GM23338 (cell line): ENCODE results near the gene EPHB1. TPM values are rescaled to one million over a fixed set of nuclear protein-coding genes. Genes with fewer than 3 reads are reported as not detected.

Source experiments
- ATAC-seq: fragments of 200-7000 bp; cut with Tn5 transposase; 3 replicates; pipeline ENCODE4 v1.9.1; 2020
- DNase-seq: peaks from one replicate; pipeline ENCODE4 v3.0.0-alpha.2; 2015; ENCODE audit warnings: low spot score
- H2AFZ ChIP-seq: fragments of 200-600 bp; sonication (generic); 2 replicates; pipeline ENCODE4 v1.8.0; 2016; ENCODE audit warnings: antibody characterized with exemption, mild to moderate bottlenecking, moderate library complexity
- H3F3A ChIP-seq: fragments of 200-600 bp; sonication (generic); replicated peaks from 2 replicates; pipeline ENCODE4 v1.8.0; 2017; ENCODE audit warnings: antibody characterized with exemption, mixed run types, low read depth
- H3K27ac ChIP-seq: fragments of 200-600 bp; sonication (generic); 2 replicates; pipeline ENCODE4 v1.6.1; 2016; ENCODE audit warnings: low read depth
- H3K27me3 ChIP-seq: fragments of 200-600 bp; sonication (generic); 2 replicates; pipeline ENCODE4 v1.8.0; 2016; ENCODE audit warnings: mild to moderate bottlenecking, mixed run types, moderate library complexity; ENCODE audit not compliant: insufficient read depth
- H3K36me3 ChIP-seq: fragments of 200-600 bp; sonication (generic); 2 replicates; pipeline ENCODE4 v1.8.0; 2016; ENCODE audit warnings: mild to moderate bottlenecking; ENCODE audit not compliant: insufficient read depth
- H3K4me1 ChIP-seq: fragments of 200-600 bp; sonication (generic); 2 replicates; pipeline ENCODE4 v1.8.0; 2016; ENCODE audit warnings: mild to moderate bottlenecking, moderate library complexity; ENCODE audit not compliant: insufficient read depth
- H3K4me2 ChIP-seq: fragments of 200-600 bp; sonication (generic); 2 replicates; pipeline ENCODE4 v1.7.1; 2017; ENCODE audit warnings: mixed run types
- H3K4me3 ChIP-seq: fragments of 200-600 bp; sonication (generic); 2 replicates; pipeline ENCODE4 v1.6.1; 2016; ENCODE audit warnings: mixed run types
- H3K79me2 ChIP-seq: fragments of 200-600 bp; sonication (generic); replicated peaks from 2 replicates; pipeline ENCODE4 v1.8.0; 2017; ENCODE audit warnings: mild to moderate bottlenecking; ENCODE audit not compliant: insufficient read depth
- H3K9me2 ChIP-seq: fragments of 200-600 bp; sonication (generic); 2 replicates; pipeline ENCODE4 v1.8.0; 2017; ENCODE audit not compliant: insufficient read depth
- H4K20me1 ChIP-seq: fragments of 200-600 bp; sonication (generic); replicated peaks from 2 replicates; pipeline ENCODE4 v1.8.0; 2017; ENCODE audit warnings: mild to moderate bottlenecking; ENCODE audit not compliant: insufficient read depth
- H3K27ac Mint-ChIP-seq: 2 replicates; pipeline ENCODE4 v1.8.0; 2020; ENCODE audit warnings: inconsistent platforms, mild to moderate bottlenecking, moderate library complexity, mixed read lengths
- H3K27me3 Mint-ChIP-seq: 3 replicates; pipeline ENCODE4 v1.8.0; 2022; ENCODE audit warnings: low read depth, mild to moderate bottlenecking, moderate library complexity, mixed read lengths, inconsistent platforms; ENCODE audit not compliant: insufficient read depth, poor library complexity
- H3K36me3 Mint-ChIP-seq: 3 replicates; pipeline ENCODE4 v1.8.0; 2021; ENCODE audit warnings: low read depth, mild to moderate bottlenecking, inconsistent platforms, moderate library complexity, mixed read lengths
- H3K4me1 Mint-ChIP-seq: 3 replicates; pipeline ENCODE4 v1.8.0; 2020; ENCODE audit warnings: mild to moderate bottlenecking, inconsistent platforms, mixed read lengths
- H3K4me3 Mint-ChIP-seq: 3 replicates; pipeline ENCODE4 v1.8.0; 2021; ENCODE audit warnings: moderate library complexity, mild to moderate bottlenecking, inconsistent platforms, mixed read lengths
- H3K9me3 Mint-ChIP-seq: 3 replicates; pipeline ENCODE4 v1.8.0; 2020; ENCODE audit warnings: moderate library complexity, mild to moderate bottlenecking, inconsistent platforms, mixed read lengths
- EZH2 ChIP-seq: fragments of 200-600 bp; sonication (generic); IDR thresholded peaks from one replicate; pipeline ENCODE4 v1.8.0; 2017; ENCODE audit warnings: antibody characterized with exemption, mild to moderate bottlenecking, low read depth; ENCODE audit not compliant: unreplicated experiment
- STAT1 ChIP-seq: IDR thresholded peaks from one replicate; pipeline ENCODE4 v1.6.1; 2016; ENCODE audit warnings: antibody characterized with exemption; ENCODE audit not compliant: unreplicated experiment
- polyA plus RNA-seq: library from polyadenylated mRNA; unstranded; fragments of >200 nt; fragmentation: Nextera tagmentation; extraction: Ambion mirVana; gene quantifications from 2 replicates; pipeline ENCODE4 v1.2.1, GENCODE V29; 2016
- total RNA-seq: library from RNA; depleted of rRNA; stranded (reverse); fragments of >200 nt; shearing (Covaris generic); gene quantifications from 2 replicates; pipeline ENCODE4 v1.2.3, GENCODE V29; 2014
- TF ChIP-seq, protein P1 (sequence below), 2 experiments: fragments of 200-600 bp in 1 of 2; sonication (generic) in 1 of 2; conservative IDR thresholded peaks; 2 replicates each; pipeline versions ENCODE4 v1.5.1 to v1.6.1; 2016 to 2017; ENCODE audit warnings: antibody characterized with exemption in 2 of 2, low read depth in 2 of 2, mild to moderate bottlenecking in 2 of 2, moderate library complexity in 1 of 2
- TF ChIP-seq, protein P2 (sequence below): fragments of 250-450 bp; sonication (Bioruptor Pico); IDR thresholded peaks from 2 replicates; pipeline ENCODE4 v1.5.0; 2020; ENCODE audit warnings: mild to moderate bottlenecking, moderate library complexity
- TF ChIP-seq, protein P3 (sequence below): IDR thresholded peaks from 2 replicates; pipeline ENCODE4 v1.6.1; 2016; ENCODE audit warnings: antibody characterized with exemption
- TF ChIP-seq, protein P4 (sequence below): IDR thresholded peaks from one replicate; pipeline ENCODE4 v1.6.1; 2018; ENCODE audit warnings: antibody characterized with exemption; ENCODE audit not compliant: unreplicated experiment

The EPHB1 gene
- total and polyA plus RNA-seq, 2 experiments from 2014 or later: 2.7 to 5.2 TPM

DNA sequence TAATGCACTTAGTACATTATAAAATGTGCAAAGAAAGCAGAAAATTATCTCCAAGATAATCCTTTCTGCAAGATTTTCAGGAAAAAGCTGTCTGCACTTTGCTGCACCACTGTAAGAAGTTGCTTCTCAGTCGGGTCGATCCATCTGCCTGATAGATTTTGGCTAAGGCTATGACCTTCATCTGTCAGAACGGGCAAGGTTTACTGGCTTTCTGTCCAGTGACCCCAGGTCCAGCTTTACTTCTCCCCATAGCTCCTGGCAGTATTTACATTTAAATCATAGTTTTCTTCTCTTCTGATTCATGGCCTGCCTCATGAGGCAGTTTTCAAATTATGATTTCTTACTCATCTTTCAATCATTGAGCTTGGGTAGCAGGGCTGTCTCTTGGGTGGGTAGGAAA is 422.7 kb downstream of the EPHB1 start (continued):
- TF ChIP-seq, protein P1, sequence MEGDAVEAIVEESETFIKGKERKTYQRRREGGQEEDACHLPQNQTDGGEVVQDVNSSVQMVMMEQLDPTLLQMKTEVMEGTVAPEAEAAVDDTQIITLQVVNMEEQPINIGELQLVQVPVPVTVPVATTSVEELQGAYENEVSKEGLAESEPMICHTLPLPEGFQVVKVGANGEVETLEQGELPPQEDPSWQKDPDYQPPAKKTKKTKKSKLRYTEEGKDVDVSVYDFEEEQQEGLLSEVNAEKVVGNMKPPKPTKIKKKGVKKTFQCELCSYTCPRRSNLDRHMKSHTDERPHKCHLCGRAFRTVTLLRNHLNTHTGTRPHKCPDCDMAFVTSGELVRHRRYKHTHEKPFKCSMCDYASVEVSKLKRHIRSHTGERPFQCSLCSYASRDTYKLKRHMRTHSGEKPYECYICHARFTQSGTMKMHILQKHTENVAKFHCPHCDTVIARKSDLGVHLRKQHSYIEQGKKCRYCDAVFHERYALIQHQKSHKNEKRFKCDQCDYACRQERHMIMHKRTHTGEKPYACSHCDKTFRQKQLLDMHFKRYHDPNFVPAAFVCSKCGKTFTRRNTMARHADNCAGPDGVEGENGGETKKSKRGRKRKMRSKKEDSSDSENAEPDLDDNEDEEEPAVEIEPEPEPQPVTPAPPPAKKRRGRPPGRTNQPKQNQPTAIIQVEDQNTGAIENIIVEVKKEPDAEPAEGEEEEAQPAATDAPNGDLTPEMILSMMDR (conservative IDR thresholded peaks at IDR 0.05; ENCODE audit: low read depth in 2 of 2): no peak
- TF ChIP-seq EZH2 (no peak), STAT1 (no peak)

DNA sequence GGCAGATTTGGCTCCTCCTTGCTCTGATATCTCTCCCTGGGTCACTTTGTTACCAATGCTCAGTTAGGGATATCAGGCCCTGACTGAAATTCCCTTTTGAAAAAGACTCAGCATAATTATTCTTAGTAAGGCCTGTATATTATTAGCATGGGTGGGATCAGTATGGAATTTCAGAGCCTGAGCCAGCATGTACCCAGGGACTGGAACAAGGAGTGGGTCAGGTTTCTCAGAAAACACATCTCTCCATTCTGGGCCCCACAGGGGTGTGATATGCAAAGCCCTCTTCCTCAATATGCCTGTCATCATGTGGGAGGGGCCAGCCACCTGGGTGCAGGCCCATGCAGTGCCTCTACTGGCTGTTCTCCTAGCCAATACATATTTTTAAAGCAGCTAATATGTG is 423.2 kb downstream of the EPHB1 start:
- Histone ChIP-seq H3K4me2 (peak overlapping the region; percentile 60), H3F3A (no peaks in the 10 kb centered on the region; the same call in 1 of the 2 replicates), H3K27me3 (no peaks in the 10 kb centered on the region), H2AFZ (no peak overlapping the region), H4K20me1 (no peaks in the 10 kb centered on the region), H3K4me1 (peaks cover 42% of the 10 kb centered on the region), H3K79me2 (no peaks in the 10 kb centered on the region), H3K4me3 (no peak overlapping the region), H3K9me2 (peaks cover 3% of the 10 kb centered on the region), H3K27ac (no peak overlapping the region), H3K36me3 (no peaks in the 10 kb centered on the region)
- peak; percentile 52; the same call in 2 of the 3 replicates for ATAC-seq
- Mint-ChIP-seq H3K4me1 (peaks cover 53% of the 10 kb centered on the region), H3K36me3 (peaks cover 6% of the 10 kb centered on the region; the same call in 1 of the 3 replicates), H3K27me3 (peaks cover 12% of the 10 kb centered on the region), H3K4me3 (no peak overlapping the region), H3K9me3 (no peaks in the 10 kb centered on the region; the same call in 1 of the 3 replicates), H3K27ac (peak overlapping the region; percentile 73; the same call in 1 of the 2 replicates)
- TF ChIP-seq, protein P2, sequence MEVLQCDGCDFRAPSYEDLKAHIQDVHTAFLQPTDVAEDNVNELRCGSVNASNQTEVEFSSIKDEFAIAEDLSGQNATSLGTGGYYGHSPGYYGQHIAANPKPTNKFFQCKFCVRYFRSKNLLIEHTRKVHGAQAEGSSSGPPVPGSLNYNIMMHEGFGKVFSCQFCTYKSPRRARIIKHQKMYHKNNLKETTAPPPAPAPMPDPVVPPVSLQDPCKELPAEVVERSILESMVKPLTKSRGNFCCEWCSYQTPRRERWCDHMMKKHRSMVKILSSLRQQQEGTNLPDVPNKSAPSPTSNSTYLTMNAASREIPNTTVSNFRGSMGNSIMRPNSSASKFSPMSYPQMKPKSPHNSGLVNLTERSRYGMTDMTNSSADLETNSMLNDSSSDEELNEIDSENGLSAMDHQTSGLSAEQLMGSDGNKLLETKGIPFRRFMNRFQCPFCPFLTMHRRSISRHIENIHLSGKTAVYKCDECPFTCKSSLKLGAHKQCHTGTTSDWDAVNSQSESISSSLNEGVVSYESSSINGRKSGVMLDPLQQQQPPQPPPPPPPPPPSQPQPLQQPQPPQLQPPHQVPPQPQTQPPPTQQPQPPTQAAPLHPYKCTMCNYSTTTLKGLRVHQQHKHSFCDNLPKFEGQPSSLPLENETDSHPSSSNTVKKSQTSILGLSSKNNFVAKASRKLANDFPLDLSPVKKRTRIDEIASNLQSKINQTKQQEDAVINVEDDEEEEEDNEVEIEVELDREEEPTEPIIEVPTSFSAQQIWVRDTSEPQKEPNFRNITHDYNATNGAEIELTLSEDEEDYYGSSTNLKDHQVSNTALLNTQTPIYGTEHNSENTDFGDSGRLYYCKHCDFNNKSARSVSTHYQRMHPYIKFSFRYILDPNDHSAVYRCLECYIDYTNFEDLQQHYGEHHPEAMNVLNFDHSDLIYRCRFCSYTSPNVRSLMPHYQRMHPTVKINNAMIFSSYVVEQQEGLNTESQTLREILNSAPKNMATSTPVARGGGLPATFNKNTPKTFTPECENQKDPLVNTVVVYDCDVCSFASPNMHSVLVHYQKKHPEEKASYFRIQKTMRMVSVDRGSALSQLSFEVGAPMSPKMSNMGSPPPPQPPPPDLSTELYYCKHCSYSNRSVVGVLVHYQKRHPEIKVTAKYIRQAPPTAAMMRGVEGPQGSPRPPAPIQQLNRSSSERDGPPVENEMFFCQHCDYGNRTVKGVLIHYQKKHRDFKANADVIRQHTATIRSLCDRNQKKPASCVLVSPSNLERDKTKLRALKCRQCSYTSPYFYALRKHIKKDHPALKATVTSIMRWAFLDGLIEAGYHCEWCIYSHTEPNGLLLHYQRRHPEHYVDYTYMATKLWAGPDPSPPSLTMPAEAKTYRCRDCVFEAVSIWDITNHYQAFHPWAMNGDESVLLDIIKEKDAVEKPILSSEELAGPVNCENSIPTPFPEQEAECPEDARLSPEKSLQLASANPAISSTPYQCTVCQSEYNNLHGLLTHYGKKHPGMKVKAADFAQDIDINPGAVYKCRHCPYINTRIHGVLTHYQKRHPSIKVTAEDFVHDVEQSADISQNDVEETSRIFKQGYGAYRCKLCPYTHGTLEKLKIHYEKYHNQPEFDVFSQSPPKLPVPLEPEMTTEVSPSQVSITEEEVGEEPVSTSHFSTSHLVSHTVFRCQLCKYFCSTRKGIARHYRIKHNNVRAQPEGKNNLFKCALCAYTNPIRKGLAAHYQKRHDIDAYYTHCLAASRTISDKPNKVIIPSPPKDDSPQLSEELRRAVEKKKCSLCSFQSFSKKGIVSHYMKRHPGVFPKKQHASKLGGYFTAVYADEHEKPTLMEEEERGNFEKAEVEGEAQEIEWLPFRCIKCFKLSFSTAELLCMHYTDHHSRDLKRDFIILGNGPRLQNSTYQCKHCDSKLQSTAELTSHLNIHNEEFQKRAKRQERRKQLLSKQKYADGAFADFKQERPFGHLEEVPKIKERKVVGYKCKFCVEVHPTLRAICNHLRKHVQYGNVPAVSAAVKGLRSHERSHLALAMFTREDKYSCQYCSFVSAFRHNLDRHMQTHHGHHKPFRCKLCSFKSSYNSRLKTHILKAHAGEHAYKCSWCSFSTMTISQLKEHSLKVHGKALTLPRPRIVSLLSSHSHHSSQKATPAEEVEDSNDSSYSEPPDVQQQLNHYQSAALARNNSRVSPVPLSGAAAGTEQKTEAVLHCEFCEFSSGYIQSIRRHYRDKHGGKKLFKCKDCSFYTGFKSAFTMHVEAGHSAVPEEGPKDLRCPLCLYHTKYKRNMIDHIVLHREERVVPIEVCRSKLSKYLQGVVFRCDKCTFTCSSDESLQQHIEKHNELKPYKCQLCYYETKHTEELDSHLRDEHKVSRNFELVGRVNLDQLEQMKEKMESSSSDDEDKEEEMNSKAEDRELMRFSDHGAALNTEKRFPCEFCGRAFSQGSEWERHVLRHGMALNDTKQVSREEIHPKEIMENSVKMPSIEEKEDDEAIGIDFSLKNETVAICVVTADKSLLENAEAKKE: no peak
- no peak for TF ChIP-seq STAT1
- TF ChIP-seq, protein P1 (conservative IDR thresholded peaks at IDR 0.05; ENCODE audit: low read depth in 2 of 2): no peak
- TF ChIP-seq, protein P3, sequence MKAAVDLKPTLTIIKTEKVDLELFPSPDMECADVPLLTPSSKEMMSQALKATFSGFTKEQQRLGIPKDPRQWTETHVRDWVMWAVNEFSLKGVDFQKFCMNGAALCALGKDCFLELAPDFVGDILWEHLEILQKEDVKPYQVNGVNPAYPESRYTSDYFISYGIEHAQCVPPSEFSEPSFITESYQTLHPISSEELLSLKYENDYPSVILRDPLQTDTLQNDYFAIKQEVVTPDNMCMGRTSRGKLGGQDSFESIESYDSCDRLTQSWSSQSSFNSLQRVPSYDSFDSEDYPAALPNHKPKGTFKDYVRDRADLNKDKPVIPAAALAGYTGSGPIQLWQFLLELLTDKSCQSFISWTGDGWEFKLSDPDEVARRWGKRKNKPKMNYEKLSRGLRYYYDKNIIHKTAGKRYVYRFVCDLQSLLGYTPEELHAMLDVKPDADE: no peak
- TF ChIP-seq, protein P4, sequence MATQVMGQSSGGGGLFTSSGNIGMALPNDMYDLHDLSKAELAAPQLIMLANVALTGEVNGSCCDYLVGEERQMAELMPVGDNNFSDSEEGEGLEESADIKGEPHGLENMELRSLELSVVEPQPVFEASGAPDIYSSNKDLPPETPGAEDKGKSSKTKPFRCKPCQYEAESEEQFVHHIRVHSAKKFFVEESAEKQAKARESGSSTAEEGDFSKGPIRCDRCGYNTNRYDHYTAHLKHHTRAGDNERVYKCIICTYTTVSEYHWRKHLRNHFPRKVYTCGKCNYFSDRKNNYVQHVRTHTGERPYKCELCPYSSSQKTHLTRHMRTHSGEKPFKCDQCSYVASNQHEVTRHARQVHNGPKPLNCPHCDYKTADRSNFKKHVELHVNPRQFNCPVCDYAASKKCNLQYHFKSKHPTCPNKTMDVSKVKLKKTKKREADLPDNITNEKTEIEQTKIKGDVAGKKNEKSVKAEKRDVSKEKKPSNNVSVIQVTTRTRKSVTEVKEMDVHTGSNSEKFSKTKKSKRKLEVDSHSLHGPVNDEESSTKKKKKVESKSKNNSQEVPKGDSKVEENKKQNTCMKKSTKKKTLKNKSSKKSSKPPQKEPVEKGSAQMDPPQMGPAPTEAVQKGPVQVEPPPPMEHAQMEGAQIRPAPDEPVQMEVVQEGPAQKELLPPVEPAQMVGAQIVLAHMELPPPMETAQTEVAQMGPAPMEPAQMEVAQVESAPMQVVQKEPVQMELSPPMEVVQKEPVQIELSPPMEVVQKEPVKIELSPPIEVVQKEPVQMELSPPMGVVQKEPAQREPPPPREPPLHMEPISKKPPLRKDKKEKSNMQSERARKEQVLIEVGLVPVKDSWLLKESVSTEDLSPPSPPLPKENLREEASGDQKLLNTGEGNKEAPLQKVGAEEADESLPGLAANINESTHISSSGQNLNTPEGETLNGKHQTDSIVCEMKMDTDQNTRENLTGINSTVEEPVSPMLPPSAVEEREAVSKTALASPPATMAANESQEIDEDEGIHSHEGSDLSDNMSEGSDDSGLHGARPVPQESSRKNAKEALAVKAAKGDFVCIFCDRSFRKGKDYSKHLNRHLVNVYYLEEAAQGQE: no peak
- DNase-seq: peak; percentile 30
